OCI-LY1 (cell line): ENCODE results near the gene DNTT.

Experiments used
- CTCF ChIP-seq: fragments of 200-600 bp; sonication (generic), shearing (Covaris generic); IDR thresholded peaks from 2 replicates; pipeline ENCODE4 v1.5.1; 2017; ENCODE audit warnings: mild to moderate bottlenecking, antibody characterized with exemption, low read length, moderate library complexity, mixed read lengths
- EZH2 ChIP-seq: fragments of 200-600 bp; sonication (generic), shearing (Covaris generic); IDR thresholded peaks from 2 replicates; pipeline ENCODE4 v1.8.0; 2017; ENCODE audit warnings: borderline replicate concordance, mixed run types, mild to moderate bottlenecking, antibody characterized with exemption, low read length, moderate library complexity, mixed read lengths

GRCh38 chr10:96264938-96265337 lies 39.3 kb upstream of the DNTT start:
- no peak for TF ChIP-seq CTCF
- TF ChIP-seq EZH2, result no peak
